GM19324 (cell line): ENCODE results near the gene LCA5L.

ENCODE experiments used
- ATAC-seq: cut with Tn5 transposase; IDR thresholded peaks from one replicate; pipeline ENCODE4 v1.9.1; 2021; ENCODE audit warnings: mild to moderate bottlenecking, moderate library complexity; ENCODE audit not compliant: unreplicated experiment, low FRiP score

LCA5L gene

GRCh38 chr21:39362733-39363132, 82.8 kb downstream of the LCA5L start:
- no peak for ATAC-seq

GRCh38 chr21:39359382-39359781, 86.2 kb downstream of the LCA5L start:
- no peak for ATAC-seq
